Measurements from ENCODE around the gene HPSE2.

HPSE2 gene

DNA sequence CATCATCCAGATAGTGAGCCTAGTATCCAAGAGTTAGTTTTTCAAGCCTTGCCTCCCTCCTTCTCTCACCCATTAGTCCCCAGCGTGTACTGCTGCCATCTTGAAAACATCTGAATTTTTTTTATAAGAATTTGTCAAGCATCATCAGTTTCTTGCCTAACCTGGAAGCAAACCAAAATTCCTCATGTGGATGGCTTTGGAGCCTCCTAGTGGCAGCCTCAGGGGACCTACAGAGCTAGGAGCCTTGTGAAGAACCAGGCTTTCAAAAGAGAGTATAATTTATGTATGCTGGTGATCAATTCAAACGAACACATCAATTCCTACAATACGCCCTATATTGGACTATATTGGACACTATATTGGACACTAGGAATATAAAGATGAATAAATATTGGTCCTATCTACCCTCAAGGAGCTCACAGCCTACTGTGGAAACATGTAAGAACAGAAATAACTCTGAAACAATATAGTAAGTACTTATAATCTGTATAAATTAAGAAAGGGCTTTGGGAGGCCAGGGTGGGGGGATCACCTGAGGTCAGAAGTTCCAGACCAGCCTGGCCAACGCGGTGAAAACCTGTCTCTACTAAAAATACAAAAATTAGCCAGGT, 63.4 kb downstream of the HPSE2 start:
- no peak overlapping the region for H3K4me3 ChIP-seq (ENCODE audit: low read depth in 1 of 2, low read length in 2 of 2)
- H3K79me2 ChIP-seq (ENCODE audit: insufficient read depth, low read length), result no peaks in the 10 kb centered on the region
- H3K9me3 ChIP-seq (ENCODE audit: insufficient read depth, low read length, severe bottlenecking), result no peaks in the 10 kb centered on the region
- no peaks in the 10 kb centered on the region for H3K36me3 ChIP-seq (ENCODE audit: insufficient read depth, low read length)
- no peak overlapping the region for H3K4me2 ChIP-seq (ENCODE audit: insufficient read depth, low read length)
- TF ChIP-seq, protein P1, sequence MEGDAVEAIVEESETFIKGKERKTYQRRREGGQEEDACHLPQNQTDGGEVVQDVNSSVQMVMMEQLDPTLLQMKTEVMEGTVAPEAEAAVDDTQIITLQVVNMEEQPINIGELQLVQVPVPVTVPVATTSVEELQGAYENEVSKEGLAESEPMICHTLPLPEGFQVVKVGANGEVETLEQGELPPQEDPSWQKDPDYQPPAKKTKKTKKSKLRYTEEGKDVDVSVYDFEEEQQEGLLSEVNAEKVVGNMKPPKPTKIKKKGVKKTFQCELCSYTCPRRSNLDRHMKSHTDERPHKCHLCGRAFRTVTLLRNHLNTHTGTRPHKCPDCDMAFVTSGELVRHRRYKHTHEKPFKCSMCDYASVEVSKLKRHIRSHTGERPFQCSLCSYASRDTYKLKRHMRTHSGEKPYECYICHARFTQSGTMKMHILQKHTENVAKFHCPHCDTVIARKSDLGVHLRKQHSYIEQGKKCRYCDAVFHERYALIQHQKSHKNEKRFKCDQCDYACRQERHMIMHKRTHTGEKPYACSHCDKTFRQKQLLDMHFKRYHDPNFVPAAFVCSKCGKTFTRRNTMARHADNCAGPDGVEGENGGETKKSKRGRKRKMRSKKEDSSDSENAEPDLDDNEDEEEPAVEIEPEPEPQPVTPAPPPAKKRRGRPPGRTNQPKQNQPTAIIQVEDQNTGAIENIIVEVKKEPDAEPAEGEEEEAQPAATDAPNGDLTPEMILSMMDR (IDR thresholded peaks at IDR 0.05; ENCODE audit: borderline replicate concordance, extremely low read depth, low read length, poor library complexity, severe bottlenecking), result peak; percentile 56
- TF ChIP-seq EZH2 (IDR thresholded peaks at IDR 0.05; ENCODE audit: borderline replicate concordance, low read depth, low read length, severe bottlenecking), result no peak
- ATAC-seq (ENCODE audit: insufficient read depth, low read depth) (no peak), DNase-seq (peak; percentile 7)
- H3K27ac ChIP-seq (ENCODE audit: low read length), result no peak overlapping the region
- no peaks in the 10 kb centered on the region for H3K4me1 ChIP-seq (ENCODE audit: insufficient read depth, low read length)
- H3K27me3 ChIP-seq (ENCODE audit: insufficient read depth, low read length, poor library complexity), result no peaks in the 10 kb centered on the region
- no peak overlapping the region for H3K9ac ChIP-seq (ENCODE audit: low read depth, low read length)
- no peaks in the 10 kb centered on the region for H4K20me1 ChIP-seq (ENCODE audit: insufficient read depth, low read length)
- no peak overlapping the region for H2AFZ ChIP-seq (ENCODE audit: low read depth, low read length)

DNA sequence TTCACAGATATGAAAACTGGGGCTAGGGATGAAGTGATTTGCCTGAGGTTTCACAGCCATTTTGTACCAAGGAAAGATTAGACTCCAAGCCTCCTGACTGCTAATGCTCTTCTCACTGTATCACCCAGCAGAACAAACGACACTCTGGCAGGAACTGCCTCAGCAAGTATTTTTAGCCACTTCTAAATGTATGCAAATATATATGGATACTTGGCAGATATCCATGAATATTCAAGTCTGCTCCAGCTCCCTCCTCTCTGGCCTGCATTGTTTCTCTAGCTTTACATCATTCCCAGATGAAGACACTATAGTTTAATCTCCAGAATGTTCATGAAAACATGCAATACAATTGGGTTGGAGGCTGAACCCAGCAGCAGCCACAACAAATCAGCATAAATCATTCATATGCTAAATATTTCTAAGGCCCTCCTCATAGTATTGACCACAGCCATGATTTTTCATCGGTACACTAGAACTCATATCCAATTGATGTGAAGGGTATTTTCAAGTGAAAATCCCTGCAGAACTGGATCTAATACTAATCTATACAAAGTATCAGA, 65.5 kb downstream of the HPSE2 start:
- no peak overlapping the region for H3K4me3 ChIP-seq (ENCODE audit: low read depth in 1 of 2, low read length in 2 of 2)
- no peak for TF ChIP-seq EZH2 (IDR thresholded peaks at IDR 0.05; ENCODE audit: borderline replicate concordance, low read depth, low read length, severe bottlenecking)
- TF ChIP-seq, protein P1 (IDR thresholded peaks at IDR 0.05; ENCODE audit: borderline replicate concordance, extremely low read depth, low read length, poor library complexity, severe bottlenecking), result no peak
- no peaks in the 10 kb centered on the region for H3K9me3 ChIP-seq (ENCODE audit: insufficient read depth, low read length, severe bottlenecking)
- no peaks in the 10 kb centered on the region for H3K4me1 ChIP-seq (ENCODE audit: insufficient read depth, low read length)
- H3K27ac ChIP-seq (ENCODE audit: low read length), result no peak overlapping the region
- H4K20me1 ChIP-seq (ENCODE audit: insufficient read depth, low read length), result no peaks in the 10 kb centered on the region
- H3K36me3 ChIP-seq (ENCODE audit: insufficient read depth, low read length), result no peaks in the 10 kb centered on the region
- H2AFZ ChIP-seq (ENCODE audit: low read depth, low read length), result no peak overlapping the region
- no peaks in the 10 kb centered on the region for H3K79me2 ChIP-seq (ENCODE audit: insufficient read depth, low read length)
- no peak overlapping the region for H3K9ac ChIP-seq (ENCODE audit: low read depth, low read length)
- DNase-seq (no peak), ATAC-seq (ENCODE audit: insufficient read depth, low read depth) (no peak)
- no peak overlapping the region for H3K4me2 ChIP-seq (ENCODE audit: insufficient read depth, low read length)
- no peaks in the 10 kb centered on the region for H3K27me3 ChIP-seq (ENCODE audit: insufficient read depth, low read length, poor library complexity)

- H3K9ac ChIP-seq (ENCODE audit: low read depth, low read length), result no peak overlapping the region
- no peak overlapping the region for H3K27ac ChIP-seq (ENCODE audit: low read length)
- no peak overlapping the region for H2AFZ ChIP-seq (ENCODE audit: low read depth, low read length)
- no peak overlapping the region for H3K4me2 ChIP-seq (ENCODE audit: insufficient read depth, low read length)
- H3K27me3 ChIP-seq (ENCODE audit: insufficient read depth, low read length, poor library complexity), result no peaks in the 10 kb centered on the region
- DNase-seq, result no peak
- ATAC-seq (ENCODE audit: insufficient read depth, low read depth), result no peak
- no peak overlapping the region for H3K4me3 ChIP-seq (ENCODE audit: low read depth in 1 of 2, low read length in 2 of 2)
- no peaks in the 10 kb centered on the region for H3K4me1 ChIP-seq (ENCODE audit: insufficient read depth, low read length)
- TF ChIP-seq, protein P1 (IDR thresholded peaks at IDR 0.05; ENCODE audit: borderline replicate concordance, extremely low read depth, low read length, poor library complexity, severe bottlenecking), result no peak
- no peak for TF ChIP-seq EZH2 (IDR thresholded peaks at IDR 0.05; ENCODE audit: borderline replicate concordance, low read depth, low read length, severe bottlenecking)
- H3K79me2 ChIP-seq (ENCODE audit: insufficient read depth, low read length), result no peaks in the 10 kb centered on the region
- no peaks in the 10 kb centered on the region for H4K20me1 ChIP-seq (ENCODE audit: insufficient read depth, low read length)
- H3K36me3 ChIP-seq (ENCODE audit: insufficient read depth, low read length), result no peaks in the 10 kb centered on the region
- H3K9me3 ChIP-seq (ENCODE audit: insufficient read depth, low read length, severe bottlenecking), result no peaks in the 10 kb centered on the region
Measured at GRCh38 chr10:99161165-99161564, 74.5 kb downstream of the HPSE2 start.

All from DND-41 (cell line).